DMS 273 (cell line): ENCODE results near the gene TASP1.
"Not testable (repeated sequence)": the region's sequence is repeated elsewhere in the genome, so short reads cannot be mapped to it uniquely, and the experiment has no call there.

ENCODE experiments used
- DNase-seq: peaks from one replicate; lab custom pipeline; 2025; ENCODE audit not compliant: unreplicated experiment; lab: John Stamatoyannopoulos, UW

TASP1 gene

DNA sequence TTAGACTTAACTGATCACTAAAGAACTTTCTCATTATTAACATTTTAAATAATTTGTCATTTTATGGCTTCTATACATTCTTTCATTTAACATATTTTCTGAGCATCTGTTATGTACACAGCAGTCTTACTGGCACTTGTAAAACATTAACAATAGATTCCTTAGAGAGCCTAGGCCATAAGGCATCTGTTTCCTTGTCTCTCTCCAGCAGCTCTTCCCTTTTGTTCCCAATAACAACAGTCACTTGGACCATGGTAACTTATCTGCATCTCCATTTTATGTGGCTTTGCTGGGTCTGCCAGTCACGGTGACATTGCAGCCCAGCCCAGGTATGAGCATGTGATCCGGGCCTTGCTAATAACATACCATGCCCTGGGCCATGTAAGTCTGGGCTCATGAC is 11.7 kb upstream of the TASP1 start:
- no peak for DNase-seq

DNA sequence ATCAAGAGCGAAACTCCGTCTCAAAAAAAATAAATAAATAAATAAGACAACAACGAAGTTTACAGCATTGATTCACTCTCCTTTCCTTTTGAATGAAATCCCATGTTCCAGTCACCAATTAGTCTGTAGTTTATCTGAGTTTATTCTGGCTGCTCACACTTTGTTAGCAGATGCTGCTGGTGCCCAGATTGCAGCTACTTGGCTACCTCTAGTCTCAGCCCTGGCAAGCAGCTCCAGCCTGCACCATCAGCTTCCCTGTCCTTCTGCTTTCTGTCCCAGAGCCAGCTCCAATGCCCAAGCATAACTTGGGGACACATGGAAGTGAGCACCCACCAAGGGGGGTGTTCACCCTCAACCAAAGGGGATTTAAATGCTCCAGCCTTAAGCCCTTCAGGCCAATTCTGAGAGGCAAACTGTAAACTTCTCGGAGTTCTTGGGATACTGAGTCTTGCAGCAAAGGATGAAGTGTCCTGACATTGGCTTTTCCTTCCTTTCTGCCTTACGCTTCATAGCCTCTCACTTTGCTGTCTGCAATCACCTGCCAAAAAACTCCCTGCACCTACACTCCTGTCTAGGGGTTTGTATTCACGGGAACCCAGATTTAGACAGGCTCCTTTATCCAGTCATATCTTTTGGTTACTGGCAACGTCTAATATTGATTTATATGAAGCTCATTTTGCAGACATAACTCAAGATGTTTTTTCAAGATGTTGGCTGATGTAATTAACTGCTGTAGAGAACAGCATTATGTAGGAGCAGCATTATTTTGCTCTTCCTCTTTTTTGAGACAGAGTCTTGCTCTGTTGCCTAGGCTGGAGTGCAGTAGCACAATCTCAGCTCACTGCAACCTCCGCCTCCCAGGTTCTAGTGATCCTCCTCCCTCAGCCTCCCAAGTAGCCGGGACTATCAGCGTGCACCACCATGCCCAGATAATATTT is 9.8 kb upstream of the TASP1 start:
- peak; percentile 26 for DNase-seq

DNA sequence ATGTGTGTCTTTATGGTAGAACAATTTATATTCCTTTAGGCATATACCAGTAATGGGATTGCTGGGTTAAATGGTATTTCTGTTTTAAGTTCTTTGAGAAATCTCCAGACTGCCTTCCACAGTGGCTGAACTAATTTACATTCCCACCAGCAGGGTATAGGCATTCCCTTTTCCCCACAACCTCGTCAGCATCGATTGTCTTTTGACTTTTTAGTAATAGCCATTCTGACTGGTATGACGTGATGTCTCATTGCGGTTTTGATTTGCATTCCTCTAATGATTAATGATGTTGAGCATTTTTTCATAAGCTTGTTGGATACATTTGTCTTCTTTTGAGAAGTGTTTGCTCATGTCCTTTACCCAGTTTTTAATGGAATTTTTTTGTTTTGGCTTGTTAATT is 5.3 kb upstream of the TASP1 start:
- no peak for DNase-seq

DNA sequence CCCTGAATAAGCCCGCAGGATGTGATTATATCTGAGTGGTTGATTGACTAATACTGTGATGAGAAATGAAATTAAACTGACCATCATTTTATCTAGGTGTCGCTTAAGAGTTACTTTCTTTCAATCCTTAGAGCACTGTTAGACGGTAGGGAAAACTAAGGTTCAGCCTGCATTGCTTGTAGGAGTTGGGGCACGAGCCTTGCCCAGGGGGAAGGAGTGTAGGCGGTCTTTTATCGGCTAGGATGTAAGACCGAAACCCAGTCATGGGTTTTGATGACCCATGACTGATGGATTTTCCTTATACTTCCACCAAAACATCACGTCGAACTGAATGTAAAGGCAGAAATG is 392 bp upstream of the TASP1 start:
- no peak for DNase-seq

DNA sequence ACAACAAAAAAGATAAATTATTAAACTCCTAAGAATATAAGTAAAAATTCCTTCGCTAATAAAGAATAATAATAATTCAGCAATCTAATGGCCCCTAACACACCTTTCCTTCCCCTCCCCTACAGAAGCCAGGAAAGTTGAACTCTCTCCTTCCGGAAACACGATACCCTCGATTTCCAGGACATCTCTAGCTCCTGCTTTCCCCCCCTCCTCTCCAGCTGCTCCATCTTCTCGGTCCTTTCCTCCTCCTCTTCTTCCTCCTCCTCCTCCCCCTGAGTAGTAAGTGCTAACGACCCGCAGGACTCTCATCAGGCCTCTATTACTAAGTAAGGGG is 603 bp downstream of the TASP1 start:
- DNase-seq = peak; percentile 76

DNA sequence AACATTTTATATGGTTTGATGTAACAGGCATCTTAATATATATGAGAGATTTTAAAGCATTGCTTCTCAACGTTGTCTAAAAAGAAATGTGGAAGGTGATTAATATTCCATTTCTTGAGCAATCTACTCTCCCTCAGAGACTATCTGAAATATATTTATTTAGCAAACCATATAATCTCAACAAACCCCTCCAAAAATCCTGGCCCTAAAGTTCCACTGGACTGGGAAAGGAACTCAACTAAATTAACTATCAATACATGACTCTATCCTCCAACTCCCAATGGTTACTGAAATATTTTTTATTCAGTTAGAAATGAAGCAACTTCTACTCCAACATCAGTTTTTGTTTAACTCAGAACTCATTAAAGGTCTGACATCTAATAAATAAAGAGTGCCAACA is 6.3 kb downstream of the TASP1 start:
- DNase-seq = no peak

DNA sequence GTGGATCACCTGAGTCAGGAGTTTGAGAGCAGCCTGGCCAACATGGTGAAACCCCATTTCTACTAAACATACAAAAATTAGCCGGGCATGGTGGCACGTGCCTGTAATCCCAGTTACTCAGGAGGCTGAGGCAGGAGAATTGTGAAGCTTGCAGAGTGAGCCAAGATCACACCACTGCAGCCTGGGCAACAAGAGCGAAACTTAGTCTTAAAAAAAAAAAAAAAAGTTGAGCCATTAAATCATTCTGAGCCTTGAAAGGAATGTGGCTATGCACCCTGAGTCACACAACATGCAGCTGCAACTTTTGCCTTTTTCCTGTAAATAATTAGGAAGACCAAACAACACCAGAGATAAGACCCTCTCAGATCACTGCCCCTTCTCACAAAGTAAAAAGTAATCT is 11.2 kb downstream of the TASP1 start:
- DNase-seq = not testable (repeated sequence)

DNA sequence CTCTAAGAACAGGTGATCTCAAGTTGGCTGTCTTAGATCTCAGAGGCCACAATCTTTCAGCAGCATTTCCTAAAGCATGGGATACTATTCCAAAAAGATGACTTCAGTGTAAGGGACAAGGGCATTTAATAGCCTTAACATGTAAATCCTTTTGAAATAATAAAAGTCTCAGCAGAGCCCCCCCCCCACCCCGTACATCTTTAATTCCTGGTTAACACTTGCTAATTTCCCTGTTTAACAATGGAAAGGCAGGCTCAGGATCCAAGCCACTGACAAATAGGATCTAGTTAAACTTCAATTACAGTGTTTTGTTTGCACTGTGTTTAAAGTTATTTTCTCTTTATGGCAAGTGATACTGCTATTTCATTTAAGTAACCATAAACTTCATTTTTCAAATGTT is 12.0 kb downstream of the TASP1 start:
- no peak for DNase-seq

DNA sequence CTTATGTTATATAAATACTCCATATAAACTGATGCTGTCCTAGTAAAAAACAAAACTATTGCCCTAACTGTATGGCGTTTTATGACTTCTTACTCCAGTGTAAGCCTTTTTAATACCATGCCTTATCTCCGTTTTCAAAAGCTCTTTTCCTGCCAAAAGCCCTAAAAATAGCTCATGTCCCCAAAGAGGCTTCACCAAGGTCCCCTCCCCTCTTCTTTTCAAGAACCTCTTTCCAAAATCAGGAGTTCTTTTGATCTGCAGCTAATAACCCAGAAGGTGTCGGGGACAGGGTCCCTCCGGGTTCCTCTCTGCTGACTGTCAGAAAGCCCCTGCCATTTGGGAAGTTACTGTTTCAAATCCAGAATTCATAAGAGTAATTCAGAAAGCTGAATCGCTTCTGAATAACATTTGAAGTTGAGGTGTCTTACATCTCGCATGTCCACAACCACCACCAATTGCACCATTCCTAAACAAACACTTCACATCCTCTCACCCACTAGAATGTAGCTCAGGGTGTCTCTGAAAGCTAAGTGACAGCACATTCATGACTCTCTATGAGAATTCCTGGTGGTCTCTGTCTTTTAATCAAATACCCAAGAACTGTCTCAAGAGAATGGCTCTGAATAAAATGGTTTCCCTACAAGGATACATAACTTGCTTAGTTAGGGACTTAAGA is 13.3 kb downstream of the TASP1 start:
- no peak for DNase-seq

DNA sequence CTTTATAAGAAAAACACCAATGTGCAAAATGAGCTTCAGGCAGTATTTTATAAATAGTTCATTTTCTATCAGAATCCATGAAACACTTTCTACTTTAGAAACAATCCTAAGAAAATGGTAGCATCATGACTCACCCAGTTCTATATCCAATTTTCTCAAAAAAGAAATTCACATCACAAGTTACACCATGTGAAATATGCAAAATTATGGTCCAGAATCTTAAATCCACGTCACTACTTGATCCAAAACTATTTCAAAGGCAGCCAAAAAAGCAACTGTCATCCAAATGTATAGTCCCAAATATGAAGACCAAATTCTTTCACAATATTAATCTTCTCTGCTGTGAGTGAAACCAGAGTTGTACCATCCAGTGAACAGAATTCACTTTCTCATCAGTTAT is 19.3 kb downstream of the TASP1 start:
- DNase-seq = not testable (repeated sequence)

DNA sequence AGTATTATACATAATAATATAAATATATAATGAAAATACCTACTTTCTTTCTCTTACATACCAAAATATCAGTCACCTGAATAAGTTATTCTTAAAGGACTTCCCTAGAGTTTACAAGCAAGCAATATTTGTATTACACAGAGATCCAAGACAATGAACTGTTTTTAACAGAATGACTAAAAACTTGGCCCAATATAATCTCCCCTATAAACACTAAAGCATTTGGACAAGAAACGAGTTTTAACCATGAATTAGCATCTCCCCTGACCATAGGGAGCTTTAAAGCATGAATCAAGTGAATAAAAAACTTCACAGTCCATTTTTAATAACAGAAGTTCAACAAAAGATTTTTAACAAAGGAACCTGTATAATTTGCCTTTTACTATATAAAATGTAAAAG is 20.3 kb downstream of the TASP1 start:
- not testable (repeated sequence) for DNase-seq

DNA sequence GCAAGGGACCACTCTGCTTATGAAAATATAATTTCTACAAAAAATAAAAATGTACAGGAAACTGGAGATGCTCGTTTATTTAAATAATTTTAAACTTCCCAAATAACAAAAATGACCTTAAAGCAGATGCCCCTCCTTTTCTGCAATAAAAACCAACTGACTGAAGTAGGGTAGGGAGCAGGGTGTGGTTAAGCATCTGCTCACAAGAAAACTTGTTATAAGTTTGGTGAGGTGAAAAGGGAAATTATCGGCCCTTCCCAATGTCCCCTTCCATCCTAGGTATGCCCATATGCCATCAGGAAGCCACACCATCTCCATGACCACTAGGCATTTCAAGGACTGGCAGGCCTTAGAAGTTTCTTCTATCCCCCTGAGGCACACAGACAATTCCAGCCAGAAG is 21.1 kb downstream of the TASP1 start:
- DNase-seq = not testable (repeated sequence)

DNA sequence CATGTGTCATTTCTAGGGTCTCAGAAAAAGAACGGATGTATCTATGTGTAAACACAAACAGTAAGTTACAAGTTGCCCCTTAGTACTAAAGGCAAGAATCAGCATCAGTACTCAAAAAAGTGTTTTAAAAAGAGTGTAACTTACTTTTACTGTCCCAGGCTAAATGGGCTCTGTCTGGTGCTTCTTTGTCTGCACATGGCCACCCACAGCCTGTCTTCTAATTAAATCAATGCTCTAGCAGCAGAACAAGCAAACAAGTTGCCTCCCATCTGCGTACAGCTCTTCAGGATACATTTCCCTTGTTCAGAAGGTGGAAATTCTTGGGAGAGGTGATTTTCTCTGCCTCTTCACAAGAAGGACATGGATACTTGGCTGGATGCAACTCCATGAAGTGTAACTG is 22.0 kb downstream of the TASP1 start:
- not testable (repeated sequence) for DNase-seq

DNA sequence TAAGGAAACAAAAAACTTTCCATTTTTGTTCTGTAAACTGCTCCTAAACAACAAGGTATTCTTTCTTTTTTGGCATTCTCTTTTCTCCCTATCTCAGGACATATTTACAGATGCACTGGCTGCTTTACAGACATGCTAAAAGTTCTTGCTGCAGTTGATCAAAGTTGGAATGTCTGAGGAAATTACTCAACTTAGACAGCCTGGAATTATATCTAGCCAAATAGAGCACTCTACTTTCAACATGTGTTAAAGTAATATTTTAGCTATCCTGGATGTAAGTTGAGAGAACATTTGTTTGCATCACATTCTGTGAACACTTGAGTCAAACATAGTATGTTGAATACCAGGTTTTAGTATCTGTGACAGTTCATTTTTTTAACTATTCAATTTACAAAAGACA is 24.8 kb downstream of the TASP1 start:
- DNase-seq = no peak

DNA sequence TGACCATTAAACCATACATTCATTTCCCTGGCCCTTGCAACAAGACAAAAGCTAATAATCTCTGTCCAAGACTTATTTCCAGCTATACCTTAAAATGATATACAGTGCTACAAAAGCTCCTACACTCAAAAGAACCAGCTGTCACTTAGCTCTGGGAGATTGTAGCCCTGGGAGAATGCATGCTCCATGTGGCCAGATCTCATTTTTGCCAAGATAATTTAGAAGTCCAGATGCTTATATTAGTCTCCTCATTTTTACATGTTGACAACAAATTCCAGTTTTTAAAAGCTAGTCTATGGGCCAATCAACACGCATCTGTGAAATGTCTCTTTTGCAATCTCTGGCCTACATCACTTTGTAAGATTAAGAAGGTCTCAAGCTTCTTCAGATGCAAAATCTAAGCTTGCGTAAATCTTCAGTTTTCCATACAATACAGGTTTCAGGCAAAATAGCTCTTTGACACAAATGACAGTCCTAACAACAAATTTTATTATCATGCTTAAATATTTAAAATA is 27.1 kb downstream of the TASP1 start:
- DNase-seq = peak; percentile 11

DNA sequence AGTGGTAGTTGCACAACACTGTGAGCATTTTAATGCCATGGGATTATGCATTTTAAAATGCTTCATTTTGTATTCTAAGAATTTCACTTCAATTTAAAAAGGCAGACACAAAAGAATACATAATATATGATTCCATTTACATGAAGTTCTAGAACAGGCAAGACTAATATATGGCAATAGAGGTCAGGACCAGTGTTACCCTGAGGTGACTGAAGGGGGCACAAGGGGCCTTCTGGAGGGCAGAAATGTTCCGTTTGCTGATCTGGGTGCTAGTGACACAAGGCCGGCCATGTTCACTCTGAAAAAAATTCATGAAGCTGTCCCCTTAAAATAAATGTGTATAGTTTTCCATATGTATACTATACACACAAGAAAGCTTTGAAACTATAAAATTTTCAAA is 28.5 kb downstream of the TASP1 start:
- peak; percentile 30 for DNase-seq

DNA sequence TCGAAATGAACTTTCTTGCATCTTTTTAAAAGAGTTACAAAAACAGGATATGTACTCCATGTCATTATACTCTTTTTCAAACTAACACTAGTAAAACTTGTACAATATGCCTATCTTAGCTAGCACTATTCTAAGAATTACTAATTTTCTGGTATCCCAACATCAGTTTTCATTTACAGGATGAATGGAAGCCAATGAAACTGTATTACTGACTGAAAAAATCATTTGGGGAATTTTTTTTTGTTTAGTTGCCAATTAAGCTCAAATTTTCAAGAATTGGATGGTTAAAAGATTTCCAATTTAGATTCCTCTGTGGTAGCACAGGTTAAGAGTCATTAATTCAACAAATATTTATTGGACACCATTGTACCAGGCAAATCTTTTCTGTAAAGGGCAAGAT is 30.7 kb downstream of the TASP1 start:
- DNase-seq = no peak

DNA sequence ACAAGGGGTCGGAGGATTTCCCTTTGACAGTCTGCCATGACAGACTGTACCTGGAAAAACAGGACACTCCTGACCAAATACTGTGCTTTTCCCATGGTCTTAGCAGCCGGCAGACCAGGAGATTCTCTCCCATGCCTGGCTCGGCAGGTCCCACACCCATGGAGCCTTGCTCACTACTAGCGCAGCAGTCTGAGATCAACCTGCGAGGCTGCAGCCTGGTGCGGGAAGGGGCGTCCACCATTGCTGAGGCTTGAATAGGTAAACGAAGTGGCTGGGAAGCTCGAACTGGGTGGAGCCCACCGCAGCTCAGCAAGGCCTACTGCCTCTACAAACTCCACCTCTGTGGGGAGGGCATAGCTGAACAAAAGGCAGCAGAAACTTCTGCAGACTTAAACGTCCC is 45.3 kb downstream of the TASP1 start:
- not testable (repeated sequence) for DNase-seq

DNA sequence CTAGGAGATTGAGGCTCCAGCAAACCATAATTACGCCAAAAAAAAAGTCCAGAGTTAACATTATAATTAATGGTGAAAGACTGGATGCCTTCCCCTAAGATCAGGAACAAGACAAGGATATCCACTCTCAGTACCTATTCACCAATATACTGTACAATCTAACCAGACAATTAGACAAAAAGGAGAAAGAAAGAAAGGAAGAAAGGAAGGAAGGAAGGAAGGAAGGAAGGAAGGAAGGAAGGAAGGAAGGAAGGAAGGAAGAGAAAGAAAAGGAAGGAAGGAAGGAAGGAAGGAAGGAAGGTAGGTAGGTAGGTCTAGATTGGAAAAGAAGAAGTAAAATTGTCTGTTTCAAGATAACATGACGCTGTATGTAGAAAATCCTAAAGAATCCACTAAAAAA is 50.7 kb downstream of the TASP1 start:
- DNase-seq = no peak

DNA sequence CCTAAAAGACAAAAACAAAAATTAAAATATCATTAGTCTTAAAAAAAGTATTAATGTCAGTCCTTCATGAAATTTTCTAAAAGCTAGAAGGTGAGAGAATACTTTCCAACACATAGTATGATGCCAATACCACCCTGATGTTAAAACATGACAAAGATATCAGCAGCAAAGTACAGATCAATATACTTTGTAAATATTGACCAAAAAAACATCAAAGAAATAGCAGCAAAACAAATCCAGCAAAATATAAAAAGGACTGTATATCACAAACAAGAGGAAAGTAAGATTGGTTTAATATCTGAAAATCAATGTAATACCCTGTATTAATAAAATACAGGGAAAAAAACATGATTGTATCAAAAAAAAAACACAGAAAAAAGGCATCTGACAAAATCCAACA is 51.4 kb downstream of the TASP1 start:
- DNase-seq = no peak

DNA sequence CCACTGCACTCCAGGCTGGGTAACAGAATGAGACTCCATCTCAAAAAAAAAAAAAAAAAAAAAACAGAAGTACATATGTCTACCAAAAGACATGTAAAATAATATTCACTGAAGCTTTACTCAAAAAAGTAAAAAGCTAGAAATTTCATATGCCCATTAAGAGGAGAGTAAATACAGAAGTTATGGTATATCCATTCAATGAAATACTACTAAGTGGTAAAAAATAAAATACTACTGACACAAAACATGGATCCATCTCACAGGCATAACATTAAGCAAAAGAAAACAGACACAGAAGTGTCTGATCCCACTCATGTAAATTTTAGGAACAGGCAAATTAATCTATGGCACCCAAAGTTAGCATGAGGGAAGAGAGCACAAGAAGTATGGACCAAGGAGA is 52.6 kb downstream of the TASP1 start:
- DNase-seq = no peak

DNA sequence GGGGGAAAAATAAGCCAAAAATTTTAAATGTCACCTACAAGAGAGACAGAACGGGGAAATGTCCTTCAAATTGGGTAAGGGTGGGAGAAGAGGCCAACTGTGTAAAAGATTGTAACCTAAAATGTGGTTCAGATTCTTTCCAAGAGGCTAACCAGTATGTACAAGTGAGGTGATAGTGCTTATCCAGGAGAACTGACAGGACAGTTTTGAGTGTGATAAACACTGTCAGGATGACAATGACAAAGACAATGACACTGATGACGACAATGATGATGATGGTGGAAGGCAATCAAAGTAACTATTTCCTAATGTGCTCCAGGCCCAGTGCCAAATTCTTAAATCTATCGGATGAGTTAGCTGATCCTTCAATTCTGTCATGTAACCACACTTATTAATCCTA is 57.3 kb downstream of the TASP1 start:
- DNase-seq = no peak
